ENCODE data around the gene SPCS3.

DNA sequence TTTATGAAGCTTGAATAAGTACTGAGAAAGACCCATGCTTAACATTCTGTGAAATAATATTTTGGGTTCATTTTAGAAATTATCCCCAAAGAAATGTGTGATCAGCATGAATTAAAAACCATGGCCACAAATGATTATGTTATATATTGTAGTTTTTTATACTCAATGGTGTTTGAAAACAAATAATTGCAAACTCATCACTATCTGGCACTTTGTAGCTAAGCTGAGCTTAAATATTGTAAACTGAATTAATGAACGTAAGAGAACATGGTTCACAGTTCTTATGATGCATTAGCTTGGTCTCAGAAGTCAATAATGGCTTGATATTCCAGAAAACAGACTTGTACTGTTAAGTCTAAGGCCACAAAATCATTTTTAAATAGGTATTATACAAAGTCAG, 26.1 kb upstream of the SPCS3 start:
- TF ChIP-seq, protein P1, sequence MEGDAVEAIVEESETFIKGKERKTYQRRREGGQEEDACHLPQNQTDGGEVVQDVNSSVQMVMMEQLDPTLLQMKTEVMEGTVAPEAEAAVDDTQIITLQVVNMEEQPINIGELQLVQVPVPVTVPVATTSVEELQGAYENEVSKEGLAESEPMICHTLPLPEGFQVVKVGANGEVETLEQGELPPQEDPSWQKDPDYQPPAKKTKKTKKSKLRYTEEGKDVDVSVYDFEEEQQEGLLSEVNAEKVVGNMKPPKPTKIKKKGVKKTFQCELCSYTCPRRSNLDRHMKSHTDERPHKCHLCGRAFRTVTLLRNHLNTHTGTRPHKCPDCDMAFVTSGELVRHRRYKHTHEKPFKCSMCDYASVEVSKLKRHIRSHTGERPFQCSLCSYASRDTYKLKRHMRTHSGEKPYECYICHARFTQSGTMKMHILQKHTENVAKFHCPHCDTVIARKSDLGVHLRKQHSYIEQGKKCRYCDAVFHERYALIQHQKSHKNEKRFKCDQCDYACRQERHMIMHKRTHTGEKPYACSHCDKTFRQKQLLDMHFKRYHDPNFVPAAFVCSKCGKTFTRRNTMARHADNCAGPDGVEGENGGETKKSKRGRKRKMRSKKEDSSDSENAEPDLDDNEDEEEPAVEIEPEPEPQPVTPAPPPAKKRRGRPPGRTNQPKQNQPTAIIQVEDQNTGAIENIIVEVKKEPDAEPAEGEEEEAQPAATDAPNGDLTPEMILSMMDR (IDR thresholded peaks at IDR 0.05) = no peak
- no peak for TF ChIP-seq ZFX (IDR thresholded peaks at IDR 0.05; ENCODE audit: borderline replicate concordance)

All from 22Rv1 (cell line).